ENCODE data around the gene SHC2. TPM values are rescaled to one million over a fixed set of nuclear protein-coding genes. Genes with fewer than 3 reads are reported as not detected.

SHC2 gene
- total and polyA plus RNA-seq, 2 of the 13 experiments (the other 11 are each of a cell fraction or from before 2014, with no cell fraction given), result 9.0 to 18.3 TPM

DNA sequence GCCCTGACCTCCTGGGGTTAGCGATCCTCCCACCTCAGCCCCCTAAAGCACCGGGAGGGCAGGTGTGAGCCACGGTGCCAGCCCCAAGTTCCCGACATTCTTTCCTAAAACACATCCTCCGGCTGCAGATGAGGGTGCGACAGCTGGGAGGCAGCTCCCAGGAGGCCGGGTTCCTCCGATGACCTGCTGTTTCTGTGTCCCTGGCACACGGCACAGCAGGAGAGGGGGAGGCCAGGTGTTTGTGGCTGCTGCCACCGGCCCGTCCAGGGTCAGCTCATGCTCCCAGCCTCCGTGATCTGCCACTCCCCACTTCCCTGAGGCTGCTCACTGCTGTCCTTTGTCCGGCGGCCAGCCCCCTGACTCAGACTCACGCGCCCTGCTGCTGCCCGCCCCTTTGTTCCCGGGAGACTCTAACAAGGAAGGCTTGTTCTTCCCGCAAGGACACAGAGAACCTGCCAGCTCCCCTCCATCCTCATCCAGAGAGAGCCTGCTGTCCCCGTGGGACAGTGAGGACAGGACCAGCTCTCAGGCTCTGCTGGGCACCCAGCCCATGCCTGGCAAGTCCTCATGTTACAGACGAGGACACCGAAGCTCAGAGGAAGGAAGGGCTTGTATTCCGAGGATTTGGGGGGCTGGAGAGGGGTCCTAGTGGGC, 24.9 kb upstream of the SHC2 start:
- H2AFZ ChIP-seq (ENCODE audit: low read length), result no peak overlapping the region
- peak; percentile 64 for ATAC-seq
- no peaks in the 10 kb centered on the region for H3K36me3 ChIP-seq (replicated peaks in 1 of 2; ENCODE audit: control insufficient read depth in 1 of 2, insufficient read depth in 2 of 2, low read length in 2 of 2)
- H3K9ac ChIP-seq (ENCODE audit: insufficient read depth, low read depth, low read length), result peak overlapping the region; percentile 65
- ChIA-PET POLR2A (interaction anchor here (1.2 to 1.5 kb wide), 2 partner anchors 21 to 24 kb away, joined by 4 to 10 read pairs; no protein-coding TSS in a partner anchor), CTCF (ENCODE audit: low intra/inter-chr PET ratio, low total read pairs) (no interaction called here)
- FAIRE-seq, result no peak
- peak overlapping the region in 2 of 3 experiments; percentile 12 to 60; a peak in 4 of 6 replicates for H3K4me3 ChIP-seq (replicated peaks in 1 of 3; ENCODE audit: insufficient read depth in 1 of 3, low read depth in 2 of 3, low read length in 3 of 3)
- in situ Hi-C loops (cut with HindIII; ENCODE audit: extremely low pct_ligation_motif_present, low pct_unique_long_range_greater_than_20kb) (no loop called here), intact Hi-C loops (cut with micrococcal nuclease; ENCODE audit: unreplicated experiment) (no loop called here)
- peaks cover 3% of the 10 kb centered on the region for H3K79me2 ChIP-seq (ENCODE audit: insufficient read depth, low read length)
- peaks cover 4% of the 10 kb centered on the region; the same call in 1 of the 2 replicates for H3K9me3 ChIP-seq (ENCODE audit: low read length)
- peaks cover 54% of the 10 kb centered on the region for H3K4me1 ChIP-seq (ENCODE audit: insufficient read depth, low read length)
- H4K20me1 ChIP-seq (ENCODE audit: insufficient read depth, low read length), result no peaks in the 10 kb centered on the region; the same call in 1 of the 2 replicates
- H3K4me2 ChIP-seq (ENCODE audit: low read depth, low read length), result peak overlapping the region; percentile 80
- no TSS peak for BruUV-seq (replicated peaks)
- peak overlapping the region; percentile 54 for H3K27ac ChIP-seq (ENCODE audit: extremely low read length, insufficient read depth, low read length)
- no peaks in the 10 kb centered on the region for H3K27me3 ChIP-seq (ENCODE audit: control insufficient read depth in 1 of 2, insufficient read depth in 2 of 2, low read length in 2 of 2)
- 5% methylated on average over 16 of the region's 23 CpGs for WGBS (ENCODE audit: low lambda C conversion rate)
- DNase-seq (ENCODE audit: low spot score), result peak; percentile 88
- TF ChIP-seq SSRP1 (CRISPR knock-in tag; IDR thresholded peaks at IDR 0.05) (no peak), GATAD2A (CRISPR knock-in tag; IDR thresholded peaks at IDR 0.05) (peak; percentile 40; the same call in 1 of the 2 replicates), HOXA5 (CRISPR knock-in tag; IDR thresholded peaks at IDR 0.05) (0 out of 2 replicates have a peak, but pooled peaks have one; percentile 41), ZSCAN25 (CRISPR knock-in tag; IDR thresholded peaks at IDR 0.05) (peak; percentile 63; the same call in 1 of the 2 replicates), HDAC1 (CRISPR knock-in tag; IDR thresholded peaks at IDR 0.05) (0 out of 2 replicates have a peak, but pooled peaks have one; percentile 48), REPIN1 (CRISPR knock-in tag; IDR thresholded peaks at IDR 0.05; ENCODE audit: borderline replicate concordance, low read depth) (0 out of 2 replicates have a peak, but pooled peaks have one; percentile 24), ZNF292 (CRISPR knock-in tag; IDR thresholded peaks at IDR 0.05; ENCODE audit: borderline replicate concordance, low read depth) (peak; percentile 87), PAWR (CRISPR knock-in tag; IDR thresholded peaks at IDR 0.05; ENCODE audit: borderline replicate concordance) (no peak), ZNF337 (CRISPR knock-in tag; IDR thresholded peaks at IDR 0.05; ENCODE audit: borderline replicate concordance, low read depth) (no peak), ZFX (CRISPR knock-in tag; IDR thresholded peaks at IDR 0.05; ENCODE audit: low read depth) (peak; percentile 24; the same call in 1 of the 2 replicates), DR1 (CRISPR knock-in tag; IDR thresholded peaks at IDR 0.05) (peak; percentile 41; the same call in 1 of the 2 replicates), ZKSCAN8 (CRISPR knock-in tag; IDR thresholded peaks at IDR 0.05; ENCODE audit: borderline replicate concordance) (peak; percentile 36; the same call in 1 of the 2 replicates), XBP1 (CRISPR knock-in tag; IDR thresholded peaks at IDR 0.05) (no peak), ZBTB7B (CRISPR knock-in tag; IDR thresholded peaks at IDR 0.05) (peak; percentile 55; the same call in 1 of the 2 replicates), ZNF777 (CRISPR knock-in tag; IDR thresholded peaks at IDR 0.05) (peak; percentile 74), FLYWCH1 (CRISPR knock-in tag; IDR thresholded peaks at IDR 0.05) (no peak)
- TF ChIP-seq, protein P1, sequence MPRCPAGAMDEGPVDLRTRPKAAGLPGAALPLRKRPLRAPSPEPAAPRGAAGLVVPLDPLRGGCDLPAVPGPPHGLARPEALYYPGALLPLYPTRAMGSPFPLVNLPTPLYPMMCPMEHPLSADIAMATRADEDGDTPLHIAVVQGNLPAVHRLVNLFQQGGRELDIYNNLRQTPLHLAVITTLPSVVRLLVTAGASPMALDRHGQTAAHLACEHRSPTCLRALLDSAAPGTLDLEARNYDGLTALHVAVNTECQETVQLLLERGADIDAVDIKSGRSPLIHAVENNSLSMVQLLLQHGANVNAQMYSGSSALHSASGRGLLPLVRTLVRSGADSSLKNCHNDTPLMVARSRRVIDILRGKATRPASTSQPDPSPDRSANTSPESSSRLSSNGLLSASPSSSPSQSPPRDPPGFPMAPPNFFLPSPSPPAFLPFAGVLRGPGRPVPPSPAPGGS (CRISPR knock-in tag; IDR thresholded peaks at IDR 0.05), result 0 out of 2 replicates have a peak, but pooled peaks have one; percentile 30
- TF ChIP-seq, protein P2, sequence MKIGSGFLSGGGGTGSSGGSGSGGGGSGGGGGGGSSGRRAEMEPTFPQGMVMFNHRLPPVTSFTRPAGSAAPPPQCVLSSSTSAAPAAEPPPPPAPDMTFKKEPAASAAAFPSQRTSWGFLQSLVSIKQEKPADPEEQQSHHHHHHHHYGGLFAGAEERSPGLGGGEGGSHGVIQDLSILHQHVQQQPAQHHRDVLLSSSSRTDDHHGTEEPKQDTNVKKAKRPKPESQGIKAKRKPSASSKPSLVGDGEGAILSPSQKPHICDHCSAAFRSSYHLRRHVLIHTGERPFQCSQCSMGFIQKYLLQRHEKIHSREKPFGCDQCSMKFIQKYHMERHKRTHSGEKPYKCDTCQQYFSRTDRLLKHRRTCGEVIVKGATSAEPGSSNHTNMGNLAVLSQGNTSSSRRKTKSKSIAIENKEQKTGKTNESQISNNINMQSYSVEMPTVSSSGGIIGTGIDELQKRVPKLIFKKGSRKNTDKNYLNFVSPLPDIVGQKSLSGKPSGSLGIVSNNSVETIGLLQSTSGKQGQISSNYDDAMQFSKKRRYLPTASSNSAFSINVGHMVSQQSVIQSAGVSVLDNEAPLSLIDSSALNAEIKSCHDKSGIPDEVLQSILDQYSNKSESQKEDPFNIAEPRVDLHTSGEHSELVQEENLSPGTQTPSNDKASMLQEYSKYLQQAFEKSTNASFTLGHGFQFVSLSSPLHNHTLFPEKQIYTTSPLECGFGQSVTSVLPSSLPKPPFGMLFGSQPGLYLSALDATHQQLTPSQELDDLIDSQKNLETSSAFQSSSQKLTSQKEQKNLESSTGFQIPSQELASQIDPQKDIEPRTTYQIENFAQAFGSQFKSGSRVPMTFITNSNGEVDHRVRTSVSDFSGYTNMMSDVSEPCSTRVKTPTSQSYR (CRISPR knock-in tag; IDR thresholded peaks at IDR 0.05; ENCODE audit: borderline replicate concordance), result peak; percentile 58; the same call in 1 of the 2 replicates
